ENCODE measurements around the gene AKR7A3. TPM values are rescaled to one million over a fixed set of nuclear protein-coding genes. Genes with fewer than 3 reads are reported as not detected.
"Not testable (repeated sequence)": the region's sequence is repeated elsewhere in the genome, so short reads cannot be mapped to it uniquely, and the experiment has no call there.

AKR7A3 gene
- total RNA-seq (2012; rRNA removed): 0.51 and 0.87 TPM in 2 replicates

- not testable (repeated sequence) for H3K36me3 ChIP-seq (ENCODE audit: insufficient read depth, low read length); H3K27me3 ChIP-seq (ENCODE audit: control insufficient read depth, insufficient read depth, low read length); H3K9me3 ChIP-seq (replicated peaks; ENCODE audit: low read length); H3K4me1 ChIP-seq (ENCODE audit: control insufficient read depth, insufficient read depth, low read length)
- peak within 1 kb of the TSS; percentile 28 for H3K9ac ChIP-seq (ENCODE audit: low read depth, low read length)
- peak within 1 kb of the TSS; percentile 73 for H3K4me3 ChIP-seq (ENCODE audit: low read length)
- peak within 1 kb of the TSS; percentile 98 for H3K4me2 ChIP-seq (ENCODE audit: low read length)
These were observed at the start of gene AKR7A3 for GRCh38 chr1:19288324-19289241. AKR7A3 (minus strand) TSS chr1:19288770; CDS start chr1:19288709, 61 bp downstream.

- Histone ChIP-seq H3K9me3 (replicated peaks; ENCODE audit: low read length) (no peaks in the 10 kb centered on the region), H3K36me3 (ENCODE audit: insufficient read depth, low read length) (peaks cover 55% of the 10 kb centered on the region), H3K4me1 (ENCODE audit: control insufficient read depth, insufficient read depth, low read length) (no peaks in the 10 kb centered on the region), H3K27me3 (ENCODE audit: control insufficient read depth, insufficient read depth, low read length) (no peaks in the 10 kb centered on the region), H3K4me2 (ENCODE audit: low read length) (no peak overlapping the region), H3K9ac (ENCODE audit: low read depth, low read length) (no peak overlapping the region), H3K4me3 (ENCODE audit: low read length) (no peak overlapping the region)
These were observed 49.8 kb upstream of the AKR7A3 start for GRCh38 chr1:19338323-19338762.

- Histone ChIP-seq H3K36me3 (ENCODE audit: insufficient read depth, low read length) (peaks cover 44% of the 10 kb centered on the region), H3K4me1 (ENCODE audit: control insufficient read depth, insufficient read depth, low read length) (no peaks in the 10 kb centered on the region), H3K4me2 (ENCODE audit: low read length) (no peak overlapping the region), H3K9ac (ENCODE audit: low read depth, low read length) (no peak overlapping the region), H3K27me3 (ENCODE audit: control insufficient read depth, insufficient read depth, low read length) (no peaks in the 10 kb centered on the region), H3K9me3 (replicated peaks; ENCODE audit: low read length) (no peaks in the 10 kb centered on the region), H3K4me3 (ENCODE audit: low read length) (no peak overlapping the region)
These were observed 48.7 kb upstream of the AKR7A3 start for GRCh38 chr1:19337289-19337688.

DNA sequence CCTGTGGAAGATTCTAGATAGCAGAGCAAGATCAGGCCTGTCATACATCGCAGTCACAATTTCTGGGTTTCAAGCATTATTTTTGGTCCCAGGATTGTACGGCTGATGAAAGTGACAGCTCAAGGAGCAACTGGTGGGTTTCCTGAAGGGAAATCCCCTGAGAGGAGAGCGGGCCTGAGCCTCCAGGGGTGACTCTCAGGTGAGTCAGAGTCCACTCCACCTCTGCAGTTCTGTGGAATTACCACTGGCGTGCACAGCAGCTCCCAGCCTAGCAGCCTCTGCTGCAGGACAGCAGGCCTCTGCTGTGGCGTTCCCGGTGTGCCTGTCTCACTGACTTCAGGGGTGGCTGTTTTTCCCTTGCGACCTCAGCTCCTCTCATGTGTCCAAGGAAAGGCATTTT lies 48.0 kb upstream of the AKR7A3 start:
- Histone ChIP-seq H3K4me3 (ENCODE audit: low read length) (no peak overlapping the region), H3K27me3 (ENCODE audit: control insufficient read depth, insufficient read depth, low read length) (no peaks in the 10 kb centered on the region), H3K4me1 (ENCODE audit: control insufficient read depth, insufficient read depth, low read length) (no peaks in the 10 kb centered on the region), H3K4me2 (ENCODE audit: low read length) (no peak overlapping the region), H3K36me3 (ENCODE audit: insufficient read depth, low read length) (peaks cover 37% of the 10 kb centered on the region), H3K9me3 (replicated peaks; ENCODE audit: low read length) (no peaks in the 10 kb centered on the region), H3K9ac (ENCODE audit: low read depth, low read length) (no peak overlapping the region)

DNA sequence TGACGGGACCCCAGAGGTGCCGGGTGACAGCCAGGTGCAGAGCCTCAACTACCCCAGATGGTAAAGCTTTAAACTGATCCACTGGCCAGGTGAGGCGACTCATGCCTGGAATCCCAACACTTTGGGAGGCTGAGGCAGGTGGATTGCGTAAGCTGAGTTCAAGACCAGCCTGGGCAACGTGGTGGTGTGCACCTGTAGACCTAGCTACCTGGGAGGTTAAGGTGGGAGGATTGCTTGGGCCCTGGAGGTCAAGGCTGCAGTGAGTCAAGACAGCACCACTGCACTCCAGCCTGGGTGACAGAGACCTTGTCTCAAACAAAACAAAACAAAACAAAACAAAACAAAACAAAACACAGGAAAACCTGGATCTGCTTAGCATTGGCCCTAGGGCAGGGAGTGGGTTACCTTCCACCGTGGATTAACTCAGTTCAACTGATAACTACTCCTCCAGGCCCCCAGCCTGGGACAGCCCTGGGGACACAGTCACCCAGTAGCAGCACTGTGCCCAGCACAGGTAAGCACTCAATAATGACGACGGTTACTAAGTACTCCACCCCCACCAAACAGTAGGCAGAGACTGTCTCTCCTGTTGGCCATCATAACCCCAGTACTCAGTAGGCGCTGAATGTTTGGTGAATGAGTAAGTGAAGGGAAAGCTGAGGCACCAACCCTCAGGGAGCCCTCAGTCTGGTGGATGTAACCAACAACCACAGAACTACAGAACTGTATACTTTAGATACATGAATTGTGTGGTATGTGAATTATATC lies 45.2 kb upstream of the AKR7A3 start:
- Histone ChIP-seq H3K9ac (ENCODE audit: low read depth, low read length) (no peak overlapping the region), H3K27me3 (ENCODE audit: control insufficient read depth, insufficient read depth, low read length) (no peaks in the 10 kb centered on the region), H3K4me3 (ENCODE audit: low read length) (no peak overlapping the region), H3K9me3 (replicated peaks; ENCODE audit: low read length) (no peaks in the 10 kb centered on the region), H3K36me3 (ENCODE audit: insufficient read depth, low read length) (peaks cover 19% of the 10 kb centered on the region), H3K4me2 (ENCODE audit: low read length) (no peak overlapping the region), H3K4me1 (ENCODE audit: control insufficient read depth, insufficient read depth, low read length) (no peaks in the 10 kb centered on the region)

- H3K9ac ChIP-seq (ENCODE audit: low read depth, low read length): no peak overlapping the region
- H3K4me1 ChIP-seq (ENCODE audit: control insufficient read depth, insufficient read depth, low read length): no peaks in the 10 kb centered on the region
- H3K36me3 ChIP-seq (ENCODE audit: insufficient read depth, low read length): peaks cover 18% of the 10 kb centered on the region
- H3K4me3 ChIP-seq (ENCODE audit: low read length): no peak overlapping the region
- H3K9me3 ChIP-seq (replicated peaks; ENCODE audit: low read length): no peaks in the 10 kb centered on the region
- H3K27me3 ChIP-seq (ENCODE audit: control insufficient read depth, insufficient read depth, low read length): no peaks in the 10 kb centered on the region
- no peak overlapping the region for H3K4me2 ChIP-seq (ENCODE audit: low read length)
These were observed 44.3 kb upstream of the AKR7A3 start for GRCh38 chr1:19332832-19333231.

- no peak overlapping the region for H3K9ac ChIP-seq (ENCODE audit: low read depth, low read length)
- H3K36me3 ChIP-seq (ENCODE audit: insufficient read depth, low read length): peaks cover 20% of the 10 kb centered on the region
- no peak overlapping the region for H3K4me3 ChIP-seq (ENCODE audit: low read length)
- H3K9me3 ChIP-seq (replicated peaks; ENCODE audit: low read length): no peaks in the 10 kb centered on the region
- H3K4me1 ChIP-seq (ENCODE audit: control insufficient read depth, insufficient read depth, low read length): no peaks in the 10 kb centered on the region
- H3K4me2 ChIP-seq (ENCODE audit: low read length): no peak overlapping the region
- no peaks in the 10 kb centered on the region for H3K27me3 ChIP-seq (ENCODE audit: control insufficient read depth, insufficient read depth, low read length)
These were observed 42.8 kb upstream of the AKR7A3 start for GRCh38 chr1:19331262-19331878.

- H3K36me3 ChIP-seq (ENCODE audit: insufficient read depth, low read length): peaks cover 28% of the 10 kb centered on the region
- H3K4me1 ChIP-seq (ENCODE audit: control insufficient read depth, insufficient read depth, low read length): no peaks in the 10 kb centered on the region
These were observed 42.0 kb upstream of the AKR7A3 start for GRCh38 chr1:19330449-19331135.

DNA sequence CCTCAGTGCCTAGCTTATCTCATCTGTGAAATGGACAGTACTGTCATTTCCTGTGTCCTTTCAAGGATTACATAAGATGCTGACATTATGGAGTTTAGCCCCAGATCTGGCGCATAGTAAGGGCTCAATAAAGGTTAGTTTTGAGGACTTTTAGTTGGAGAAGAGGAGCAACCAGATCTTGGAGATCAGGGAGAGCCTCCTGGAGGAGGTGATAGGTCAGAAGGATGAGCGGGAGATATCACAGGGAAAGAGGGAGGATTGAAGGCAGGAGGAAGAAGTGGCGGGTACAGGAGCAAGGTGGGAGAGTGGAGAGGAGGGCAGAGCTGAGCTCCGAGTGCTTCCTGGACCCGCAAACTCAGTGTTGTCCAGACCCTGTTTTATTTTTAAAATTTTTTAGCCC lies 41.0 kb upstream of the AKR7A3 start:
- Histone ChIP-seq H3K9ac (ENCODE audit: low read depth, low read length) (no peak overlapping the region), H3K4me1 (ENCODE audit: control insufficient read depth, insufficient read depth, low read length) (no peaks in the 10 kb centered on the region), H3K4me3 (ENCODE audit: low read length) (no peak overlapping the region), H3K9me3 (replicated peaks; ENCODE audit: low read length) (no peaks in the 10 kb centered on the region), H3K36me3 (ENCODE audit: insufficient read depth, low read length) (peaks cover 36% of the 10 kb centered on the region), H3K4me2 (ENCODE audit: low read length) (no peak overlapping the region), H3K27me3 (ENCODE audit: control insufficient read depth, insufficient read depth, low read length) (no peaks in the 10 kb centered on the region)

More at GRCh38 chr1:19330449-19331135, 42.0 kb upstream of the AKR7A3 start:
- no peaks in the 10 kb centered on the region for H3K9me3 ChIP-seq (replicated peaks; ENCODE audit: low read length)
- no peak overlapping the region for H3K9ac ChIP-seq (ENCODE audit: low read depth, low read length)
- no peak overlapping the region for H3K4me3 ChIP-seq (ENCODE audit: low read length)
- no peaks in the 10 kb centered on the region for H3K27me3 ChIP-seq (ENCODE audit: control insufficient read depth, insufficient read depth, low read length)
- H3K4me2 ChIP-seq (ENCODE audit: low read length): no peak overlapping the region

DNA sequence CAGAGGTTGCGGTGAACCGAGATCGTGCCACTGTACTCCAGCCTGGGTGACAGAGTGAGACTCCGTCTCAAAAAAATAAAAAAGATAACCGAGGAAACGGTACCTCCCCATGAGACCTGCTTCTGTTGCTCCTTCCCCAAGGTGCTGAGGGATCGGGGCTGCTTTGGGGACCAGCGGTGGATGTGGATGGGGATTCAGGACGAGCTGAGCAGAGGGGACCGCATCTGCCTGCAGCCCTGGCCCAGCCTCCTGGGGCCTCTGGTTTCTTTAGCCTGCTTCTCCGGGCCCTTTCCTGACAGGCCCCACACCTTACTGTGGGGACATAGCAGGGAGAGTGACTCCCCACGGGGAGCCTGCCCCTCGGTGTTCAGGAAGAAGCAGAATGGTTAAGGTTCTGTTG lies 40.6 kb upstream of the AKR7A3 start:
- no peaks in the 10 kb centered on the region for H3K9me3 ChIP-seq (replicated peaks; ENCODE audit: low read length)
- no peak overlapping the region for H3K4me2 ChIP-seq (ENCODE audit: low read length)
- no peaks in the 10 kb centered on the region for H3K4me1 ChIP-seq (ENCODE audit: control insufficient read depth, insufficient read depth, low read length)
- H3K27me3 ChIP-seq (ENCODE audit: control insufficient read depth, insufficient read depth, low read length): no peaks in the 10 kb centered on the region
- no peak overlapping the region for H3K9ac ChIP-seq (ENCODE audit: low read depth, low read length)
- H3K36me3 ChIP-seq (ENCODE audit: insufficient read depth, low read length): peaks cover 39% of the 10 kb centered on the region
- no peak overlapping the region for H3K4me3 ChIP-seq (ENCODE audit: low read length)

- Histone ChIP-seq H3K9ac (ENCODE audit: low read depth, low read length) (no peak overlapping the region), H3K36me3 (ENCODE audit: insufficient read depth, low read length) (peaks cover 46% of the 10 kb centered on the region), H3K4me3 (ENCODE audit: low read length) (no peak overlapping the region), H3K4me2 (ENCODE audit: low read length) (no peak overlapping the region), H3K4me1 (ENCODE audit: control insufficient read depth, insufficient read depth, low read length) (no peaks in the 10 kb centered on the region), H3K27me3 (ENCODE audit: control insufficient read depth, insufficient read depth, low read length) (no peaks in the 10 kb centered on the region), H3K9me3 (replicated peaks; ENCODE audit: low read length) (no peaks in the 10 kb centered on the region)
These were observed 39.9 kb upstream of the AKR7A3 start for GRCh38 chr1:19328486-19328885.
